SK-N-SH treated with all-trans-retinoic acid at 6 μM for 48 hours (cell line): ENCODE data around the gene SLFN11.

Experiments
- ATAC-seq: fragments of 200-7000 bp; cut with Tn5 transposase; 3 replicates; pipeline ENCODE4 v1.9.1; 2020; ENCODE audit warnings: mild to moderate bottlenecking, moderate library complexity
- ARNTL ChIP-seq: fragments of 450-650 bp; formaldehyde crosslinking; IDR thresholded peaks from 2 replicates; pipeline ENCODE4 v1.5.0; 2020; ENCODE audit warnings: low read depth, mild to moderate bottlenecking, moderate library complexity, borderline replicate concordance
- BACH2 ChIP-seq: fragments of 250-450 bp; sonication (Bioruptor Pico); IDR thresholded peaks from 2 replicates; pipeline ENCODE4 v1.9.0; 2021; ENCODE audit warnings: mild to moderate bottlenecking, borderline replicate concordance
- CSDC2 ChIP-seq: fragments of 250-450 bp; sonication (Bioruptor Pico); IDR thresholded peaks from 2 replicates; pipeline ENCODE4 v1.5.0; 2020; ENCODE audit warnings: mild to moderate bottlenecking, moderate library complexity
- CSRNP3 ChIP-seq: fragments of 250-450 bp; sonication (Bioruptor Pico); IDR thresholded peaks from 2 replicates; pipeline ENCODE4 v1.5.1; 2021; ENCODE audit warnings: mild to moderate bottlenecking, moderate library complexity
- ESRRG ChIP-seq: fragments of 250-450 bp; sonication (Bioruptor Pico); IDR thresholded peaks from 2 replicates; pipeline ENCODE4 v1.6.1; 2021; ENCODE audit warnings: mild to moderate bottlenecking
- ISL1 ChIP-seq: fragments of 250-450 bp; sonication (Bioruptor Pico); IDR thresholded peaks from 2 replicates; pipeline ENCODE4 v2.1.2; 2022; ENCODE audit warnings: mild to moderate bottlenecking, moderate library complexity
- OSR1 ChIP-seq: fragments of 250-450 bp; sonication (Bioruptor Pico); IDR thresholded peaks from 2 replicates; pipeline ENCODE4 v1.8.0; 2022; ENCODE audit warnings: moderate library complexity, mild to moderate bottlenecking, inconsistent platforms
- PATZ1 ChIP-seq: fragments of 250-450 bp; sonication (Bioruptor Pico); IDR thresholded peaks from 2 replicates; pipeline ENCODE4 v1.8.0; 2020; ENCODE audit warnings: mild to moderate bottlenecking, moderate library complexity, borderline replicate concordance
- POU6F1 ChIP-seq: fragments of 250-450 bp; sonication (Bioruptor Pico); IDR thresholded peaks from 2 replicates; pipeline ENCODE4 v1.8.0; 2021; ENCODE audit warnings: low read depth, mild to moderate bottlenecking, moderate library complexity, borderline replicate concordance
- PPARA ChIP-seq: fragments of 250-450 bp; sonication (Bioruptor Pico); IDR thresholded peaks from 2 replicates; pipeline ENCODE4 v1.5.0; 2020; ENCODE audit warnings: mild to moderate bottlenecking, borderline replicate concordance
- RARB ChIP-seq: fragments of 250-450 bp; sonication (Bioruptor Pico); IDR thresholded peaks from 2 replicates; pipeline ENCODE4 v1.8.0; 2021; ENCODE audit warnings: mild to moderate bottlenecking, moderate library complexity
- TCF4 ChIP-seq: fragments of 250-450 bp; sonication (Bioruptor Pico); IDR thresholded peaks from 2 replicates; pipeline ENCODE4 v1.8.0; 2021; ENCODE audit warnings: mild to moderate bottlenecking, moderate library complexity, borderline replicate concordance
- TOX ChIP-seq: fragments of 250-450 bp; sonication (Bioruptor Pico); IDR thresholded peaks from 2 replicates; pipeline ENCODE4 v1.8.0; 2021; ENCODE audit warnings: mild to moderate bottlenecking, moderate library complexity, borderline replicate concordance
- TSHZ2 ChIP-seq: fragments of 250-450 bp; sonication (Bioruptor Pico); IDR thresholded peaks from 2 replicates; pipeline ENCODE4 v1.5.0; 2020; ENCODE audit warnings: mild to moderate bottlenecking, moderate library complexity
- ZC3H10 ChIP-seq: fragments of 250-450 bp; sonication (Bioruptor Pico); IDR thresholded peaks from 2 replicates; pipeline ENCODE4 v1.5.1; 2021; ENCODE audit warnings: mild to moderate bottlenecking, moderate library complexity
- ZFP3 ChIP-seq: fragments of 250-450 bp; sonication (Bioruptor Pico); IDR thresholded peaks from 2 replicates; pipeline ENCODE4 v1.5.0; 2020; ENCODE audit warnings: mild to moderate bottlenecking, moderate library complexity
- ZFP30 ChIP-seq: fragments of 450-650 bp; formaldehyde crosslinking; IDR thresholded peaks from 2 replicates; pipeline ENCODE4 v1.5.0; 2022; ENCODE audit warnings: mild to moderate bottlenecking, moderate library complexity
- ZNF8 ChIP-seq: fragments of 450-650 bp; formaldehyde crosslinking; IDR thresholded peaks from 2 replicates; pipeline ENCODE4 v1.5.0; 2020; ENCODE audit warnings: mild to moderate bottlenecking, moderate library complexity

Gene SLFN11

GRCh38 chr17:35390663-35391062, 17.2 kb upstream of the SLFN11 start:
- TF ChIP-seq PATZ1 (CRISPR knock-in tag) (no peak), POU6F1 (CRISPR knock-in tag) (no peak), CSDC2 (CRISPR knock-in tag) (no peak), CSRNP3 (CRISPR knock-in tag) (no peak), TOX (CRISPR knock-in tag) (no peak), ARNTL (no peak)
- no peak for ATAC-seq

- ATAC-seq = no peak
- TF ChIP-seq ZC3H10 (CRISPR knock-in tag) (no peak), CSRNP3 (CRISPR knock-in tag) (no peak), ESRRG (CRISPR knock-in tag) (no peak), RARB (no peak), PPARA (CRISPR knock-in tag) (no peak), TOX (CRISPR knock-in tag) (no peak), ZNF8 (CRISPR knock-in tag) (no peak), TCF4 (no peak), PATZ1 (CRISPR knock-in tag) (no peak), CSDC2 (CRISPR knock-in tag) (no peak), OSR1 (CRISPR knock-in tag) (no peak), ZFP30 (CRISPR knock-in tag) (no peak), ZFP3 (no peak), BACH2 (no peak), ISL1 (no peak), POU6F1 (CRISPR knock-in tag) (no peak), TSHZ2 (no peak)
These were observed 16.7 kb upstream of the SLFN11 start for GRCh38 chr17:35390156-35390555.
